Osteoblast (primary cell): Measurements from ENCODE around the gene KAZN. TPM values are rescaled to one million over a fixed set of nuclear protein-coding genes. Genes with fewer than 3 reads are reported as not detected.

Experiments
- DNase-seq: peaks from one replicate; pipeline ENCODE4 v3.0.0; 2011; ENCODE audit warnings: low spot score, mixed read lengths; ENCODE audit not compliant: insufficient read length; ENCODE audit errors: missing footprints
- H2AFZ ChIP-seq: 2 replicates; pipeline ENCODE4 v1.6.0; 2011; ENCODE audit warnings: mild to moderate bottlenecking, low read length
- H3K27ac ChIP-seq: 2 replicates; pipeline ENCODE4 v1.5.1; 2011; ENCODE audit warnings: mild to moderate bottlenecking, low read depth, low read length, moderate library complexity
- H3K27me3 ChIP-seq: 2 replicates; pipeline ENCODE4 v1.6.0; 2012; ENCODE audit warnings: mild to moderate bottlenecking, control low read depth, inconsistent platforms, low read length, moderate library complexity; ENCODE audit not compliant: insufficient read depth
- H3K36me3 ChIP-seq: 2 replicates; pipeline ENCODE4 v1.5.1; 2011; ENCODE audit warnings: mild to moderate bottlenecking, low read length, control low read depth, moderate library complexity; ENCODE audit not compliant: insufficient read depth
- H3K4me1 ChIP-seq: 2 replicates; pipeline ENCODE4 v1.5.1; 2011; ENCODE audit warnings: mild to moderate bottlenecking, low read length, control low read depth, moderate library complexity; ENCODE audit not compliant: insufficient read depth
- H3K4me2 ChIP-seq: 2 replicates; pipeline ENCODE4 v1.6.0; 2011; ENCODE audit warnings: mild to moderate bottlenecking, low read length; ENCODE audit not compliant: insufficient read depth
- H3K4me3 ChIP-seq: fragments of 200-600 bp; sonication (generic); 3 replicates; pipeline ENCODE4 v1.5.1; 2012; ENCODE audit warnings: mild to moderate bottlenecking, low read length, inconsistent platforms; ENCODE audit not compliant: insufficient read depth
- H3K79me2 ChIP-seq: 2 replicates; pipeline ENCODE4 v1.6.0; 2012; ENCODE audit warnings: mild to moderate bottlenecking, low read length, control low read depth, inconsistent platforms; ENCODE audit not compliant: insufficient read depth
- H3K9me3 ChIP-seq: 2 replicates; pipeline ENCODE4 v1.5.1; 2011; ENCODE audit warnings: low read depth, low read length, control low read depth
- H4K20me1 ChIP-seq: 2 replicates; pipeline ENCODE4 v1.6.0; 2012; ENCODE audit warnings: mild to moderate bottlenecking, low read length, control low read depth; ENCODE audit not compliant: insufficient read depth
- CTCF ChIP-seq: IDR thresholded peaks from 2 replicates; pipeline ENCODE4 v1.5.1; 2011; ENCODE audit warnings: mild to moderate bottlenecking, low read depth, low read length, moderate library complexity; ENCODE audit errors: extremely low read depth
- total RNA-seq: library from RNA; depleted of rRNA; stranded (reverse); fragments of >200 nt; gene quantifications from 2 replicates; pipeline ENCODE4 v1.2.3, GENCODE V29; 2012

KAZN gene
- total RNA-seq, 1 donor: 9.0 TPM

- no peaks in the 10 kb centered on the region for H3K4me1 ChIP-seq
- no peaks in the 10 kb centered on the region for H3K79me2 ChIP-seq
- no peak overlapping the region for H3K4me3 ChIP-seq
- TF ChIP-seq CTCF: no peak
- H3K9me3 ChIP-seq: no peaks in the 10 kb centered on the region
- no peaks in the 10 kb centered on the region for H4K20me1 ChIP-seq
- H3K27ac ChIP-seq: no peak overlapping the region
- no peak overlapping the region for H2AFZ ChIP-seq
- no peak for DNase-seq
- H3K4me2 ChIP-seq: no peak overlapping the region
- H3K36me3 ChIP-seq: no peaks in the 10 kb centered on the region
- H3K27me3 ChIP-seq: peaks cover 3% of the 10 kb centered on the region
These were observed 32.5 kb downstream of the KAZN start for GRCh38 chr1:14630986-14631385.

- Histone ChIP-seq H3K9me3 (no peaks in the 10 kb centered on the region), H4K20me1 (no peaks in the 10 kb centered on the region), H3K4me2 (no peak overlapping the region), H3K79me2 (no peaks in the 10 kb centered on the region), H2AFZ (no peak overlapping the region), H3K36me3 (no peaks in the 10 kb centered on the region), H3K4me3 (no peak overlapping the region), H3K27ac (no peak overlapping the region), H3K4me1 (no peaks in the 10 kb centered on the region), H3K27me3 (no peaks in the 10 kb centered on the region)
- no peak for TF ChIP-seq CTCF
- DNase-seq: no peak
These were observed 32.9 kb downstream of the KAZN start for GRCh38 chr1:14631421-14631820.

GRCh38 chr1:14634486-14634885 is 36.0 kb downstream of the KAZN start:
- no peaks in the 10 kb centered on the region for H3K4me1 ChIP-seq
- H4K20me1 ChIP-seq: no peaks in the 10 kb centered on the region
- TF ChIP-seq CTCF: no peak
- H3K4me3 ChIP-seq: no peak overlapping the region
- no peaks in the 10 kb centered on the region for H3K9me3 ChIP-seq
- no peaks in the 10 kb centered on the region for H3K79me2 ChIP-seq
- H2AFZ ChIP-seq: no peak overlapping the region
- no peak overlapping the region for H3K27ac ChIP-seq
- no peak for DNase-seq
- no peak overlapping the region for H3K4me2 ChIP-seq
- no peaks in the 10 kb centered on the region for H3K27me3 ChIP-seq
- no peaks in the 10 kb centered on the region for H3K36me3 ChIP-seq

GRCh38 chr1:14635421-14635820 is 36.9 kb downstream of the KAZN start:
- no peaks in the 10 kb centered on the region for H3K9me3 ChIP-seq
- H3K4me2 ChIP-seq: no peak overlapping the region
- no peaks in the 10 kb centered on the region for H3K4me1 ChIP-seq
- no peak overlapping the region for H3K27ac ChIP-seq
- no peak overlapping the region for H3K4me3 ChIP-seq
- no peak for TF ChIP-seq CTCF
- DNase-seq: no peak
- H3K36me3 ChIP-seq: no peaks in the 10 kb centered on the region
- no peaks in the 10 kb centered on the region for H3K27me3 ChIP-seq
- no peaks in the 10 kb centered on the region for H4K20me1 ChIP-seq
- no peaks in the 10 kb centered on the region for H3K79me2 ChIP-seq
- H2AFZ ChIP-seq: no peak overlapping the region
